NCI-H446 treated with DMSO at 0.1 percent for 48 hours (cell line): Measurements from ENCODE around the gene CSF2RB.
"Not testable (repeated sequence)": the region's sequence is repeated elsewhere in the genome, so short reads cannot be mapped to it uniquely, and the experiment has no call there.

Source experiments
- DNase-seq: peaks from one replicate; lab custom pipeline; 2025; lab: John Stamatoyannopoulos, UW

Gene CSF2RB

GRCh38 chr22:36968249-36968964, 55.0 kb downstream of the CSF2RB start:
- DNase-seq = no peak

GRCh38 chr22:36971341-36972125, 58.1 kb downstream of the CSF2RB start:
- no peak for DNase-seq

- DNase-seq = no peak
Measured at GRCh38 chr22:36976606-36977005, 63.2 kb downstream of the CSF2RB start.

GRCh38 chr22:36977401-36977861, 64.0 kb downstream of the CSF2RB start:
- DNase-seq = no peak

GRCh38 chr22:36977947-36978660, 64.7 kb downstream of the CSF2RB start:
- DNase-seq = peak; percentile 54

GRCh38 chr22:36979016-36979910, 65.8 kb downstream of the CSF2RB start:
- DNase-seq = no peak

- DNase-seq = no peak
Measured at GRCh38 chr22:36981247-36981775, 67.9 kb downstream of the CSF2RB start.

- DNase-seq = no peak
Measured at GRCh38 chr22:36982136-36982535, 68.7 kb downstream of the CSF2RB start.

GRCh38 chr22:36985211-36985889, 71.9 kb downstream of the CSF2RB start:
- no peak for DNase-seq

GRCh38 chr22:36986242-36986821, 72.9 kb downstream of the CSF2RB start:
- DNase-seq = no peak

GRCh38 chr22:36988075-36988832, 74.8 kb downstream of the CSF2RB start:
- DNase-seq = no peak

GRCh38 chr22:36989012-36989411, 75.6 kb downstream of the CSF2RB start:
- DNase-seq = not testable (repeated sequence)
